Measurements from ENCODE around the gene NHLRC2.

The NHLRC2 gene

DNA sequence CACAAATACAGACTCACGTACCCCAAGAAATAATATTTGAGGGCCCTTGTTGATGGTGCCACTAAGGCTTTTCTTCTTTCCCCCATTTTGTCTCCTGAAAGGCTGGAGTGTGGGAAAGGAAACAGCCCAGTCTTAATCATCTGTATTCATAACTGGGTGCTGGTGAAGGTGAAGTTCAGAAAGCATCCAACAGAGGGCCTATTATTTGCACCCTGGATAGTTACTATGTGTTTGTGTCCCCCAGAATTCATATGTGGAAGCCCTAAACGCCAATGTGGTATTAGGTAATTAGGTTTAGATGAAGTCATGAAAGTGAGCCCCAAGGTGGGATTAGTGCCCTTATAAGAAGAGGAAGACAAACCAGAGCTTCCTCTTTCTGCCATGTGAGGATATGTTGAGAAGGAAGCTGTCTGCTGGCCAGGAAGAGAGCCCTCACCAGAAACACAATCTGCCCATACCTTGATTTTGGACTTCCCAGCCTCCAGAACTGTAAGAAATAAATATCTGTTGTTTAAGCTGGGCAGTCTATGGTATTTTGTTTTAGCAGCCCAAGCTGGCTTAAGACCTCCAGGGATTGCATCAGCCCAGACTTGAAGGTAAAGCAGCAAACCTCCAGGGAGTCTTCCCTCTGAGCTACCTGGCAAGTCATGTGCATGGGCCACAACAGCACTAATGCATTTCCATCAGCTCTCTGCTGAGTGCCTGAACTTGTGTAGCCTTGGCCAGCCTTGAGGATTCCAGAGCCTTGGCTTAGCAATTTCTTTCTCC is 99.2 kb downstream of the NHLRC2 start:
- Histone ChIP-seq H3K27ac (no peak overlapping the region), H3K4me3 (ENCODE audit: low read depth, low read length) (no peak overlapping the region), H3K27me3 (replicated peaks) (no peaks in the 10 kb centered on the region), H3K36me3 (replicated peaks) (no peaks in the 10 kb centered on the region)
- TF ChIP-seq, protein P1, sequence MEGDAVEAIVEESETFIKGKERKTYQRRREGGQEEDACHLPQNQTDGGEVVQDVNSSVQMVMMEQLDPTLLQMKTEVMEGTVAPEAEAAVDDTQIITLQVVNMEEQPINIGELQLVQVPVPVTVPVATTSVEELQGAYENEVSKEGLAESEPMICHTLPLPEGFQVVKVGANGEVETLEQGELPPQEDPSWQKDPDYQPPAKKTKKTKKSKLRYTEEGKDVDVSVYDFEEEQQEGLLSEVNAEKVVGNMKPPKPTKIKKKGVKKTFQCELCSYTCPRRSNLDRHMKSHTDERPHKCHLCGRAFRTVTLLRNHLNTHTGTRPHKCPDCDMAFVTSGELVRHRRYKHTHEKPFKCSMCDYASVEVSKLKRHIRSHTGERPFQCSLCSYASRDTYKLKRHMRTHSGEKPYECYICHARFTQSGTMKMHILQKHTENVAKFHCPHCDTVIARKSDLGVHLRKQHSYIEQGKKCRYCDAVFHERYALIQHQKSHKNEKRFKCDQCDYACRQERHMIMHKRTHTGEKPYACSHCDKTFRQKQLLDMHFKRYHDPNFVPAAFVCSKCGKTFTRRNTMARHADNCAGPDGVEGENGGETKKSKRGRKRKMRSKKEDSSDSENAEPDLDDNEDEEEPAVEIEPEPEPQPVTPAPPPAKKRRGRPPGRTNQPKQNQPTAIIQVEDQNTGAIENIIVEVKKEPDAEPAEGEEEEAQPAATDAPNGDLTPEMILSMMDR (IDR thresholded peaks at IDR 0.05; ENCODE audit: low read depth, low read length, missing control alignments) = peak; percentile 47
- in situ Hi-C loops (cut with HindIII; ENCODE audit: low pct_ligation_motif_present, low sequenced_read_pairs) = no loop called here
- DNase-seq = no peak

DNA sequence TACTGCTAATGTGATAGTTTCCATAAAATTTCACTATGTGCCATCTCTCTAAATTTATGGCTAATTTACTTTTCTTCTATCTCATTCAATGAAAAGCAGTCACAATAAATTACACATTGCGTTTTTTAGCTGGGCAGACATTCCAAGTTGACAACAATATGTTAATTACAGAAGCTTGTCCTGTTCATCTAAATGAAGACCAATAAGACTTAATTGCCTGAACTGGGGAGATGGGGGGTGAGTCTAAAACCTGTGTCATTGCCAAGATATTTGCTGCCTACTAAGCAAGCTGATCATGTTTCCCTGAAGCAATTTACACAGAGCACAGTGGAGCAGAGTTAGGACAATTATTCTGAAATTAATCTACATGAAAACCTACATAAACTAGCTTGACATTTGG is 99.9 kb downstream of the NHLRC2 start:
- in situ Hi-C loops (cut with HindIII; ENCODE audit: low pct_ligation_motif_present, low sequenced_read_pairs) = no loop called here
- Histone ChIP-seq H3K27me3 (replicated peaks) (no peaks in the 10 kb centered on the region), H3K36me3 (replicated peaks) (no peaks in the 10 kb centered on the region), H3K27ac (no peak overlapping the region), H3K4me3 (ENCODE audit: low read depth, low read length) (no peak overlapping the region)
- DNase-seq = no peak
- TF ChIP-seq, protein P1 (IDR thresholded peaks at IDR 0.05; ENCODE audit: low read depth, low read length, missing control alignments) = no peak

DNA sequence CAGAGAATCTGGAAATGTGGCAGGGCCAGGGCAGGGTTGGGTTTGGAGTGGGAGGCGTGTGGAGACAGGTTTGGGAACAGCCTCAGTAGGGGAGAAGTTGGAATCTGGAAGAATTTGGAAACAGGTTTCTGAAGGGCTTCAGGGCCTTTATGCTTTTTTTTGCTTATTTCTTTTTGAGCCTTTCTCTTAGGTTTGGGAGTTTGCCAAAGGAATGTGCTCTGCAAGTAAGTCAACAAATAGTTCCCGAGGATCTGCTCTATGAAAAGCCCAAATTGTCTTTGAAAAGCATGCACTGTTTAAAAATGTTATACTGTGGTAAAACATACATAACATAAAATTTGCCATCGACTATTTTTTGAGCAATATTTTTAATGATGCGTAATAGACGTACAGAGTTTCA is 102.6 kb downstream of the NHLRC2 start:
- Histone ChIP-seq H3K27me3 (replicated peaks) (no peaks in the 10 kb centered on the region), H3K36me3 (replicated peaks) (no peaks in the 10 kb centered on the region), H3K4me3 (ENCODE audit: low read depth, low read length) (no peak overlapping the region), H3K27ac (no peak overlapping the region)
- TF ChIP-seq, protein P1 (IDR thresholded peaks at IDR 0.05; ENCODE audit: low read depth, low read length, missing control alignments) = no peak
- peak; percentile 45 for DNase-seq
- in situ Hi-C loops (cut with HindIII; ENCODE audit: low pct_ligation_motif_present, low sequenced_read_pairs) = no loop called here

DNA sequence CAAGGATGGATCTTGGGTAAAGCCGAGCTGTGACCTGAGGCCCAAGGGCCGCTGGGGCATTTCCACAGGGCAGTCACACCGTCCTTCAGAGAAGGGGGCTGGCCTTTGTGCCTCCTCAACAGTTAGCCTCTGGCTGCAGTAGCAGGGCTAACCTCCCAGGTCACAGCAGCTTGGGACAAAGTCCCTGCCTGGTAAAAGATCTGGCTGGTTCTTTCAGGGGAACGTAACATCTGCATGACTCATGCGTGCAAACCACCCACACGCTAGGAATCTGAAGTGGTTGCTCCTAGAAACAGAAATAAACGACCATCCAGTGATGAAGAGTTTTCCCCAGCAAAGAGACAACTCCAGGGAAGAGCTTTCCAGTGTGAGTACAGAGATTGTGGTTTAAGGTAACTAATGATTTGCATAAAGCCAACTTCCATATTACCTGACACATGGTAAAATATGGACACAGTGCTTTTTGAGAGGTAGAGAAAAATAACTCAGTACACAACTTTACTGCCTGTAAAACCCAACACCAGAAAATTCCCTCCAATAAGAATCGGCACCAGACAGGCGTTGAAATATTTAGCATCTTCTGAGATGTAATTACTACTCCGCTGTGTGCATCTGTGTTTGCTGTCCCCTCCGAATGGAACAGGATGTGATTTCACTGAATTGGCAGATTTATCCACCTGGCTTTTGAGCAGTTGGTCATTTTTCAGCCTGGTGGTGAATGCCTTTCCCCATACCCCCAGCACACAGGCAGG is 104.3 kb downstream of the NHLRC2 start:
- DNase-seq = peak; percentile 94
- Histone ChIP-seq H3K27me3 (replicated peaks) (no peaks in the 10 kb centered on the region), H3K4me3 (ENCODE audit: low read depth, low read length) (no peak overlapping the region), H3K27ac (peak overlapping the region; percentile 30), H3K36me3 (replicated peaks) (no peaks in the 10 kb centered on the region)
- in situ Hi-C loops (cut with HindIII; ENCODE audit: low pct_ligation_motif_present, low sequenced_read_pairs) = no loop called here
- TF ChIP-seq, protein P1 (IDR thresholded peaks at IDR 0.05; ENCODE audit: low read depth, low read length, missing control alignments) = no peak

DNA sequence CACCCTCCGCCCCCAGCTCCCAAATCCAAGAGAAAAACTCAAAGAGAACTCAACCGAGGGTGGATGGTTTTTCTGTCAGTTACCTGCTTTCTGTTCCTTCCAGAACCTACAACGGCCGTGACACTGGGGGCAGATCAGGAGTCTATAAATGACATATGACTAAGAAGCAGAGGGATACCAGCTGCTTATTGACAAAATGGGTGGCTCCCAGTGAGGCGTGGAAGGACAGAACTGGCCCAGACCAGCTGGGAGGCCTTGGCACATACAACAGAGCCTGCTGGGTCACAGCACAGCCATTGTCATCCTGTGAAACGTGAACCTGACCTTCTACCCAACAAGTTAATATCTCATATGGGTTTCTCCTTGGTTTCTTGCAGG is 104.9 kb downstream of the NHLRC2 start:
- TF ChIP-seq, protein P1 (IDR thresholded peaks at IDR 0.05; ENCODE audit: low read depth, low read length, missing control alignments) = no peak
- no peaks in the 10 kb centered on the region for H3K27me3 ChIP-seq (replicated peaks)
- H3K4me3 ChIP-seq (ENCODE audit: low read depth, low read length) = no peak overlapping the region
- peak; percentile 4 for DNase-seq
- no peaks in the 10 kb centered on the region for H3K36me3 ChIP-seq (replicated peaks)
- in situ Hi-C loops (cut with HindIII; ENCODE audit: low pct_ligation_motif_present, low sequenced_read_pairs) = no loop called here
- peak overlapping the region; percentile 14 for H3K27ac ChIP-seq

All from brain microvascular endothelial cell (primary cell).